H1 (cell line): Measurements from ENCODE around the gene ZMIZ1. TPM values are rescaled to one million over a fixed set of nuclear protein-coding genes. Genes with fewer than 3 reads are reported as not detected.

Experiments used
- CTCF ChIA-PET: fragments of 300-600 bp; sonication (Branson Sonifier 250); formaldehyde crosslinking; loops from one replicate; lab custom pipeline; 2021; ENCODE audit not compliant: partially characterized antibody; lab: Charles Lee
- POLR2A ChIA-PET: fragments of 300-600 bp; sonication (Branson Sonifier 250); formaldehyde crosslinking; loops from one replicate; lab custom pipeline; 2021; ENCODE audit warnings: inconsistent platforms; ENCODE audit not compliant: partially characterized antibody; lab: Charles Lee
- DNase-seq, 2 experiments: peaks; one replicate each; pipeline versions ENCODE4 v3.0.0 to v3.0.0-alpha.2; 2010 to 2022; ENCODE audit warnings: low spot score in 2 of 2, low read depth in 1 of 2, mixed read lengths in 1 of 2
- FAIRE-seq: peaks from 2 replicates; lab custom pipeline; 2011; peaks lifted over from hg19 to GRCh38; lab: Jason Lieb, UNC
- H2AFZ ChIP-seq: 2 replicates; pipeline ENCODE4 v1.8.1; 2012; ENCODE audit warnings: low read length, inconsistent platforms
- H2AK5ac ChIP-seq: 2 replicates; pipeline ENCODE4 v1.6.1; 2013; ENCODE audit warnings: low read depth, low read length
- H2BK120ac ChIP-seq: replicated peaks from 2 replicates; pipeline ENCODE3; 2013; ENCODE audit warnings: low read depth, low read length, inconsistent platforms
- H2BK12ac ChIP-seq: 2 replicates; pipeline ENCODE4 v1.6.1; 2013; ENCODE audit warnings: low read depth, low read length
- H2BK15ac ChIP-seq: 2 replicates; pipeline ENCODE4 v1.6.1; 2013; ENCODE audit warnings: low read length
- H2BK20ac ChIP-seq: 2 replicates; pipeline ENCODE4 v1.6.1; 2013; ENCODE audit warnings: low read length
- H2BK5ac ChIP-seq: 2 replicates; pipeline ENCODE4 v1.6.1; 2013; ENCODE audit warnings: low read depth, low read length
- H3K14ac ChIP-seq: 2 replicates; pipeline ENCODE4 v1.6.1; 2013; ENCODE audit warnings: inconsistent platforms; ENCODE audit not compliant: insufficient read length
- H3K18ac ChIP-seq: 2 replicates; pipeline ENCODE4 v1.6.1; 2013; ENCODE audit warnings: low read length; ENCODE audit errors: extremely low read depth
- H3K23ac ChIP-seq: 2 replicates; pipeline ENCODE4 v1.6.1; 2013; ENCODE audit warnings: inconsistent platforms; ENCODE audit not compliant: insufficient read length
- H3K23me2 ChIP-seq: 2 replicates; pipeline ENCODE4 v1.6.1; 2013; ENCODE audit warnings: low read depth, low read length
- H3K27ac ChIP-seq: 2 replicates; pipeline ENCODE4 v1.6.1; 2011; ENCODE audit warnings: low read depth, low read length, inconsistent platforms
- H3K27me3 ChIP-seq, 4 experiments: replicated peaks in 1 of 4; 1 replicate in 1 of 4; 2 replicates in 3 of 4; pipeline versions ENCODE4 v1.6.1 to v1.8.1; 2011 to 2013; ENCODE audit warnings: low read length in 3 of 4, mild to moderate bottlenecking in 3 of 4, inconsistent platforms in 2 of 4, mixed read lengths in 2 of 4, moderate library complexity in 1 of 4; ENCODE audit not compliant: control insufficient read depth in 3 of 4, insufficient read depth in 3 of 4; ENCODE audit errors: extremely low read depth in 1 of 4
- H3K36me3 ChIP-seq, 4 experiments: 2 replicates each; pipeline versions ENCODE4 v1.6.1 to v1.8.1; 2011 to 2013; ENCODE audit warnings: mild to moderate bottlenecking in 4 of 4, low read length in 3 of 4, moderate library complexity in 2 of 4, control low read depth in 1 of 4, inconsistent platforms in 1 of 4; ENCODE audit not compliant: insufficient read depth in 4 of 4, control insufficient read depth in 2 of 4
- H3K4ac ChIP-seq: replicated peaks from 2 replicates; pipeline ENCODE3; 2013; ENCODE audit warnings: low read length, low read depth, mixed read lengths, inconsistent platforms; ENCODE audit not compliant: insufficient read length
- H3K4me1 ChIP-seq, 4 experiments: replicated peaks in 1 of 4; 1 replicate in 1 of 4; 2 replicates in 3 of 4; pipeline versions ENCODE4 v1.6.1 to v1.8.1; 2011 to 2013; ENCODE audit warnings: low read length in 3 of 4, inconsistent platforms in 2 of 4, mixed read lengths in 1 of 4; ENCODE audit not compliant: insufficient read depth in 4 of 4, control insufficient read depth in 3 of 4
- H3K4me2 ChIP-seq, 2 experiments: 2 replicates each; pipeline versions ENCODE4 v1.6.1 to v1.8.1; 2011 to 2013; ENCODE audit warnings: low read depth in 2 of 2, low read length in 2 of 2, control low read depth in 1 of 2, inconsistent platforms in 1 of 2, mild to moderate bottlenecking in 1 of 2; ENCODE audit not compliant: insufficient read depth in 1 of 2
- H3K4me3 ChIP-seq, 4 experiments: fragments of 200-600, 300-600 bp in 1 of 4; sonication (generic), shearing (Covaris generic), sonication (Bioruptor Twin) in 1 of 4; 2 replicates each; pipeline versions ENCODE4 v1.5.1 to v1.8.1; 2011 to 2016; ENCODE audit warnings: low read length in 4 of 4, low read depth in 3 of 4, control low read depth in 2 of 4, inconsistent platforms in 2 of 4, mild to moderate bottlenecking in 2 of 4, mixed read lengths in 1 of 4, moderate library complexity in 1 of 4; ENCODE audit not compliant: insufficient read depth in 2 of 4; ENCODE audit errors: extremely low read depth in 1 of 4
- H3K56ac ChIP-seq: replicated peaks from 2 replicates; pipeline ENCODE3; 2013; ENCODE audit warnings: low read depth, mild to moderate bottlenecking, mixed read lengths, low read length, inconsistent platforms; ENCODE audit not compliant: insufficient read length
- H3K79me1 ChIP-seq: 2 replicates; pipeline ENCODE4 v1.6.1; 2013; ENCODE audit warnings: low read depth, low read length, control low read depth
- H3K79me2 ChIP-seq, 2 experiments: 2 replicates each; pipeline versions ENCODE4 v1.6.1 to v1.8.1; 2012 to 2013; ENCODE audit warnings: low read length in 2 of 2, mild to moderate bottlenecking in 2 of 2, inconsistent platforms in 1 of 2; ENCODE audit not compliant: insufficient read depth in 2 of 2, control insufficient read depth in 1 of 2
- H3K9ac ChIP-seq, 4 experiments: replicated peaks in 1 of 4; 1 replicate in 1 of 4; 2 replicates in 3 of 4; pipeline versions ENCODE4 v1.6.1 to v1.8.1; 2011 to 2013; ENCODE audit warnings: low read depth in 3 of 4, low read length in 3 of 4, control low read depth in 2 of 4, mild to moderate bottlenecking in 2 of 4, moderate library complexity in 2 of 4, inconsistent platforms in 1 of 4; ENCODE audit errors: extremely low read depth in 1 of 4
- H3K9me3 ChIP-seq, 2 experiments: 2 replicates each; pipeline versions ENCODE4 v1.6.1 to v1.8.1; 2012 to 2013; ENCODE audit warnings: mild to moderate bottlenecking in 2 of 2, moderate library complexity in 2 of 2, control low read depth in 1 of 2, inconsistent platforms in 1 of 2, low read depth in 1 of 2, low read length in 1 of 2, mixed read lengths in 1 of 2; ENCODE audit not compliant: insufficient read depth in 2 of 2
- H4K20me1 ChIP-seq, 2 experiments: replicated peaks in 1 of 2; 2 replicates each; pipeline versions ENCODE3 to v1.8.1; 2011 to 2013; ENCODE audit warnings: inconsistent platforms in 2 of 2, low read length in 2 of 2, mild to moderate bottlenecking in 1 of 2; ENCODE audit not compliant: insufficient read depth in 2 of 2, control insufficient read depth in 1 of 2
- H4K5ac ChIP-seq: 2 replicates; pipeline ENCODE4 v1.6.1; 2013; ENCODE audit warnings: low read length, low read depth, mixed read lengths, inconsistent platforms; ENCODE audit not compliant: insufficient read length
- H4K8ac ChIP-seq: 2 replicates; pipeline ENCODE4 v1.8.0; 2013; ENCODE audit warnings: mild to moderate bottlenecking, moderate library complexity, low read length, inconsistent platforms; ENCODE audit not compliant: insufficient read depth; ENCODE audit errors: extremely low read depth
- H4K91ac ChIP-seq: replicated peaks from 2 replicates; pipeline ENCODE3; 2013; ENCODE audit warnings: low read length, mixed read lengths, inconsistent platforms; ENCODE audit not compliant: insufficient read length
- BRCA1 ChIP-seq: IDR thresholded peaks from 2 replicates; pipeline ENCODE4 v1.6.1; 2012; ENCODE audit warnings: low read depth, low read length, improper control_type of control experiment
- FOSL1 ChIP-seq: IDR thresholded peaks from 2 replicates; pipeline ENCODE4 v1.6.1; 2011; ENCODE audit warnings: mild to moderate bottlenecking, low read depth, low read length, moderate library complexity; ENCODE audit not compliant: insufficient read depth
- HDAC6 ChIP-seq: IDR thresholded peaks from one replicate; pipeline ENCODE4 v1.7.1; 2012; ENCODE audit warnings: low read depth, mild to moderate bottlenecking, inconsistent platforms, low read length, moderate library complexity
- NANOG ChIP-seq: IDR thresholded peaks from 2 replicates; pipeline ENCODE4 v1.6.1; 2011; ENCODE audit warnings: low read length, low read depth, mild to moderate bottlenecking, inconsistent platforms; ENCODE audit not compliant: insufficient read depth, poor library complexity, severe bottlenecking
- PHF8 ChIP-seq: fragments of 200-600 bp; sonication (generic); conservative IDR thresholded peaks from 2 replicates; pipeline ENCODE4 v1.7.1; 2012; ENCODE audit warnings: low read depth, mild to moderate bottlenecking, inconsistent platforms, low read length, moderate library complexity
- POLR2AphosphoS5 ChIP-seq: IDR thresholded peaks from 2 replicates; pipeline ENCODE4 v1.6.1; 2011; ENCODE audit warnings: low read depth, low read length
- SAP30 ChIP-seq: fragments of 300-600 bp; sonication (generic); IDR thresholded peaks from 2 replicates; pipeline ENCODE4 v1.7.1; 2012; ENCODE audit warnings: low read length, moderate library complexity, mild to moderate bottlenecking, inconsistent platforms; ENCODE audit not compliant: insufficient read depth, insufficient replicate concordance
- SIN3A ChIP-seq, 2 experiments: IDR thresholded peaks in 1 of 2; conservative IDR thresholded peaks in 1 of 2; 2 replicates each; pipeline ENCODE4 v1.6.1; 2011 to 2012; ENCODE audit warnings: low read length in 2 of 2, improper control_type of control experiment in 1 of 2, low read depth in 1 of 2, mild to moderate bottlenecking in 1 of 2
- SP1 ChIP-seq: IDR thresholded peaks from 2 replicates; pipeline ENCODE4 v1.6.1; 2011; ENCODE audit warnings: low read depth, low read length
- SUZ12 ChIP-seq: fragments of 200-600 bp; sonication (generic); IDR thresholded peaks from 2 replicates; pipeline ENCODE4 v1.6.1; 2012; ENCODE audit warnings: mild to moderate bottlenecking, inconsistent platforms, low read length, moderate library complexity, mixed read lengths
- TBP ChIP-seq: IDR thresholded peaks from 2 replicates; pipeline ENCODE4 v1.6.1; 2011; ENCODE audit warnings: low read depth, low read length, improper control_type of control experiment
- YY1 ChIP-seq: IDR thresholded peaks from 2 replicates; pipeline ENCODE4 v1.6.1; 2011; ENCODE audit warnings: low read depth, mild to moderate bottlenecking, low read length
- WGBS, 2 experiments: shearing (Covaris generic) in 1 of 2; methylation state at CpG; one replicate each; pipeline versions ENCODE4 v1.1.6 to v1.1.7; 2013 to 2015; ENCODE audit warnings: low lambda C conversion rate in 2 of 2, mixed read lengths in 2 of 2, inconsistent platforms in 1 of 2, low coverage in 1 of 2, missing lambda C conversion rate in 1 of 2; ENCODE audit not compliant: insufficient replicate concordance in 2 of 2, insufficient coverage in 1 of 2, insufficient read length in 1 of 2; ENCODE audit errors: extremely low coverage in 1 of 2, missing lambda C conversion rate in 1 of 2; 5-methylcytosine and 5-hydroxymethylcytosine counted together
- polyA plus RNA-seq, 7 experiments: library from polyadenylated mRNA; depleted of rRNA in 3 of 7; stranded (reverse) in 5 of 7; unstranded in 2 of 7; fragments of >200 nt in 5 of 7; fragments of 200-250 nt in 2 of 7; gene quantifications; 1 replicate in 5 of 7; 2 replicates in 1 of 7; 4 replicates in 1 of 7; pipeline versions ENCODE4 v1.2.1 to v1.2.3, GENCODE V29; 2011 to 2013; ENCODE audit warnings: missing spikeins in 2 of 7, mixed read lengths in 2 of 7
- total RNA-seq: library from RNA; stranded (reverse); fragmentation: NEBNext Ultra II Directional; extraction: Animal tissue kit (Norgen Biotek cat#: 25700); gene quantifications from 2 replicates; pipeline ENCODE4 v1.2.1, GENCODE V29; 2021
- TF ChIP-seq, protein P1 (sequence below): IDR thresholded peaks from 2 replicates; pipeline ENCODE4 v1.6.1; 2011; ENCODE audit warnings: low read depth, mild to moderate bottlenecking, low read length; ENCODE audit not compliant: insufficient read depth

The ZMIZ1 gene
- total and polyA plus RNA-seq, 2 of the 8 experiments (the other 6 are each of a cell fraction or from before 2014, with no cell fraction given) = 8.1 to 28.0 TPM

- Histone ChIP-seq H4K8ac (no peak overlapping the region), H4K20me1 (peaks cover 11 to 12% of the 10 kb centered on the region in 2 experiments), H2BK120ac (no peak overlapping the region), H3K9me3 (no peaks in the 10 kb centered on the region), H2BK20ac (no peak overlapping the region), H3K27me3 (no peaks in the 10 kb centered on the region), H3K79me2 (peaks cover 0 to 11% of the 10 kb centered on the region in 2 experiments; a peak in 1 of 4 replicates), H2AFZ (no peak overlapping the region), H2BK5ac (no peak overlapping the region), H3K9ac (no peak overlapping the region), H4K91ac (no peak overlapping the region), H3K18ac (no peak overlapping the region), H3K4me1 (peaks cover 0 to 14% (median 6%) of the 10 kb centered on the region in 4 experiments; a peak in 6 of 7 replicates), H3K23me2 (peaks cover 8% of the 10 kb centered on the region; the same call in 1 of the 2 replicates), H3K4me2 (no peak overlapping the region), H3K27ac (no peak overlapping the region), H4K5ac (no peak overlapping the region), H3K4ac (no peak overlapping the region), H2AK5ac (no peak overlapping the region), H2BK15ac (no peak overlapping the region), H3K36me3 (peaks cover 8 to 18% (median 13%) of the 10 kb centered on the region in 4 experiments; a peak in 7 of 8 replicates), H3K4me3 (no peak overlapping the region), H3K23ac (no peak overlapping the region), H2BK12ac (no peak overlapping the region; the same call in 1 of the 2 replicates), H3K56ac (no peak overlapping the region), H3K79me1 (peaks cover 13% of the 10 kb centered on the region; the same call in 1 of the 2 replicates), H3K14ac (no peak overlapping the region)
- ChIA-PET POLR2A (interaction anchor here (1.2 to 1.4 kb wide), 4 partner anchors 10 to 123 kb away, joined by 3 to 6 read pairs (median 3); no protein-coding TSS in a partner anchor), CTCF (interaction anchor here (0.8 to 6.6 kb wide), 14 partner anchors 11 to 156 kb away, joined by 3 to 50 read pairs (median 4); no protein-coding TSS in a partner anchor)
- FAIRE-seq = no peak
- 97% methylated on average over 2 of the region's 2 CpGs; no CpG with 5 or more reads in 1 of the 2 experiments for WGBS, 2 experiments
- peak in 1 of 2 experiments; percentile 23 for DNase-seq
- TF ChIP-seq SIN3A (conservative IDR thresholded peaks at IDR 0.05 in 1 of 2, IDR thresholded peaks at IDR 0.05 in 1 of 2; ENCODE audit: low read depth in 1 of 2, low read length in 2 of 2) (no peak), HDAC6 (no peak), YY1 (no peak), POLR2AphosphoS5 (no peak), FOSL1 (no peak), SAP30 (no peak), BRCA1 (no peak), TBP (no peak), NANOG (no peak), SP1 (no peak), SUZ12 (no peak), PHF8 (no peak)
- TF ChIP-seq, protein P1, sequence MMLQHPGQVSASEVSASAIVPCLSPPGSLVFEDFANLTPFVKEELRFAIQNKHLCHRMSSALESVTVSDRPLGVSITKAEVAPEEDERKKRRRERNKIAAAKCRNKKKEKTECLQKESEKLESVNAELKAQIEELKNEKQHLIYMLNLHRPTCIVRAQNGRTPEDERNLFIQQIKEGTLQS = no peak
Measured at GRCh38 chr10:79346012-79346340, 277.2 kb downstream of the ZMIZ1 start.
